Caco-2 (cell line): ENCODE data around the gene BRD7. TPM values are rescaled to one million over a fixed set of nuclear protein-coding genes. Genes with fewer than 3 reads are reported as not detected.

ENCODE experiments used
- Bru-seq: library from RNA; stranded (reverse); fragments of 400-500 nt; gene quantifications from one replicate; lab custom pipeline; 2021; lab: Mats Ljungman, UMichigan
- BruChase-seq, 2 experiments: library from RNA; stranded (reverse); fragments of 400-500 nt; gene quantifications; one replicate each; lab custom pipeline; 2021; lab: Mats Ljungman, UMichigan
- BruUV-seq: library from RNA; stranded (reverse); fragments of 400-500 nt; replicated peaks from 2 replicates; lab custom pipeline; 2021; lab: Mats Ljungman, UMichigan
- CTCF ChIA-PET: fragments of 300-600 bp; sonication (Branson Sonifier 250); formaldehyde crosslinking; loops from one replicate; lab custom pipeline; 2022; ENCODE audit warnings: antibody characterized with exemption; lab: Charles Lee
- POLR2A ChIA-PET: fragments of 300-600 bp; sonication (Branson Sonifier 250); formaldehyde crosslinking; loops from one replicate; lab custom pipeline; 2022; ENCODE audit warnings: antibody characterized with exemption; lab: Charles Lee
- DNase-seq, 2 experiments: peaks; one replicate each; pipeline versions ENCODE4 v3.0.0 to v3.0.0-alpha.2; 2020 to 2022
- H3K27me3 ChIP-seq: replicated peaks from 2 replicates; pipeline ENCODE4 v1.6.0; 2011; ENCODE audit warnings: low read length; ENCODE audit not compliant: control insufficient read depth, insufficient read depth
- H3K36me3 ChIP-seq: 2 replicates; pipeline ENCODE4 v1.5.1; 2011; ENCODE audit warnings: low read length; ENCODE audit not compliant: control insufficient read depth, insufficient read depth
- H3K4me1 ChIP-seq: fragments of 250-450 bp; sonication (Bioruptor Pico); 2 replicates; pipeline ENCODE4 v1.5.1; 2020; ENCODE audit warnings: mild to moderate bottlenecking
- H3K4me3 ChIP-seq: 2 replicates; pipeline ENCODE4 v1.5.1; 2011; ENCODE audit warnings: low read depth, mild to moderate bottlenecking, control low read depth, low read length
- H3K9me3 ChIP-seq: fragments of 250-450 bp; sonication (Bioruptor Pico); 2 replicates; pipeline ENCODE4 v1.5.1; 2020; ENCODE audit warnings: mild to moderate bottlenecking, moderate library complexity
- H3K27ac Mint-ChIP-seq: one replicate; pipeline ENCODE4 v1.8.0; 2022; ENCODE audit warnings: mixed read lengths; ENCODE audit not compliant: unreplicated experiment
- H3K27me3 Mint-ChIP-seq: one replicate; pipeline ENCODE4 v1.8.0; 2022; ENCODE audit warnings: mixed read lengths; ENCODE audit not compliant: insufficient read depth, unreplicated experiment
- H3K36me3 Mint-ChIP-seq: one replicate; pipeline ENCODE4 v1.8.0; 2022; ENCODE audit warnings: mild to moderate bottlenecking, mixed read lengths; ENCODE audit not compliant: insufficient read depth, unreplicated experiment
- H3K4me1 Mint-ChIP-seq: one replicate; pipeline ENCODE4 v1.8.0; 2022; ENCODE audit warnings: low read depth, mixed read lengths; ENCODE audit not compliant: unreplicated experiment
- H3K4me3 Mint-ChIP-seq: one replicate; pipeline ENCODE4 v1.8.0; 2022; ENCODE audit warnings: mild to moderate bottlenecking, moderate library complexity, mixed read lengths; ENCODE audit not compliant: unreplicated experiment
- H3K9me3 Mint-ChIP-seq: one replicate; pipeline ENCODE4 v1.8.0; 2022; ENCODE audit warnings: mixed read lengths; ENCODE audit not compliant: unreplicated experiment
- intact Hi-C: fragments of 100-400 bp; cut with micrococcal nuclease; formaldehyde crosslinking; loops from one replicate; pipeline ENCODE4 v1.10.0; 2022; ENCODE audit not compliant: unreplicated experiment
- long read RNA-seq: library from polyadenylated mRNA; stranded (forward); transcript quantifications from one replicate; pipeline ENCODE4 v2.0.0, GENCODE V29; 2022
- total RNA-seq: library from RNA; stranded (reverse); gene quantifications from 2 replicates; pipeline ENCODE4 v1.2.3, GENCODE V29; 2022
- TF ChIP-seq, protein P1 (sequence below), 2 experiments: fragments of 200-600 bp in 1 of 2; IDR thresholded peaks; 1 replicate in 1 of 2; 2 replicates in 1 of 2; pipeline versions ENCODE4 v1.5.1 to v1.8.0; 2011 to 2022; ENCODE audit warnings: antibody characterized with exemption in 1 of 2, control low read depth in 1 of 2, inconsistent platforms in 1 of 2, low read depth in 1 of 2, low read length in 1 of 2, mild to moderate bottlenecking in 1 of 2, moderate library complexity in 1 of 2; ENCODE audit not compliant: insufficient read depth in 1 of 2, severe bottlenecking in 1 of 2, unreplicated experiment in 1 of 2

BRD7 gene
- 147 and 170 TPM in 2 replicates for total RNA-seq
- Bru-seq, nascent RNA, result percentile 96 among the genes with signal in this experiment
- BruChase-seq, experiment 1, labeled RNA remaining after a 2-hour chase, result percentile 92 among the genes with signal in this experiment
- percentile 94 among the genes with signal in this experiment for BruChase-seq, experiment 2, labeled RNA remaining after a 6-hour chase
- long read RNA-seq, full-length matches to known transcripts, result 129 of 176 reads
- long read RNA-seq, partial matches to known transcripts, result 10 of 176 reads
- long read RNA-seq, other reads (novel, unspliced or antisense), result 37 of 176 reads

DNA sequence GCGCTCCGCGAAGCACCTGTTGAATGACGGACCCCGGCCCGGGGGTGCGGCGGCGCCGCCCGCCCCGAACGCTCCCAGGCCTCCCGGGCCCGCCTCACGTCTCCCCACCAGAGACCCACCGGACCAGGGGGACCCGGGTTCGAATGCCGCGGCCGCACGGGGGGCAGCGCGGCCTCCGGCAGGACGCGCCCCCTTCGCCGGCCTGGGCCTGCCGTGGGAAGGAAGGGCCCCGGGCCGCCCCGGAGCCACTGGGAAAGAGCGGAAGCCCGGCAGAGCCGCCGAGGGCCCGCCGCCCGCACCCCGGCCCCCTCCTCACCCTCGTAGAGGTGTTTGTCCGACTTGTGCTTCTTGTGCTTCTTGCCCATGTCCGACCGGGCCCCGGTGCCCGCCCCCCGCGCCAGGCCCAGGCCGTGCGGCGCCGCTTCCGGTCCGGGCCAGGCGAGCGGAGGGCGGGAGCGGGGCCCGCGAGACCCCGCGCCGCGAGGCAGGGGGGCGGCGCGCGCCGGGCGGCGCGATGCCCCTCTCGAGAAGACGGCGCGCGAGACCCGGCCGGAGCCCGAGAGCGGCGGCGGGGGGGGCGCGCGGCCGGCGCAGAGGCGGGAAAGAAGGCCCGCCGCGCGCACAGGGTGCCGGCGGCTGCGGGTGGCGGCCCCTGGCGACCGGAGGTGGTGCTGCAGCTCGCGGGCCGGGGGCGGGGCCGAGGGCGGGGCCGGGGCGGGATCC lies at the start of gene BRD7:
BRD7 (minus strand) TSS at position 579 of the 723 bp plus-strand sequence; CDS start at position 365, 214 bp downstream.
- ChIA-PET POLR2A (interaction anchor here (0.6 to 1.0 kb wide), 4 partner anchors 18 to 226 kb away, joined by 4 to 6 read pairs (median 4); no protein-coding TSS in a partner anchor), CTCF (interaction anchor here (0.6 to 7.5 kb wide), 14 partner anchors 8 to 438 kb away, joined by 3 to 111 read pairs (median 6); no protein-coding TSS in a partner anchor)
- H3K9me3 Mint-ChIP-seq, result no peaks in the 10 kb centered on the region

GRCh38 chr16:50416388-50416787 lies 47.6 kb upstream of the BRD7 start:
- TF ChIP-seq, protein P1, sequence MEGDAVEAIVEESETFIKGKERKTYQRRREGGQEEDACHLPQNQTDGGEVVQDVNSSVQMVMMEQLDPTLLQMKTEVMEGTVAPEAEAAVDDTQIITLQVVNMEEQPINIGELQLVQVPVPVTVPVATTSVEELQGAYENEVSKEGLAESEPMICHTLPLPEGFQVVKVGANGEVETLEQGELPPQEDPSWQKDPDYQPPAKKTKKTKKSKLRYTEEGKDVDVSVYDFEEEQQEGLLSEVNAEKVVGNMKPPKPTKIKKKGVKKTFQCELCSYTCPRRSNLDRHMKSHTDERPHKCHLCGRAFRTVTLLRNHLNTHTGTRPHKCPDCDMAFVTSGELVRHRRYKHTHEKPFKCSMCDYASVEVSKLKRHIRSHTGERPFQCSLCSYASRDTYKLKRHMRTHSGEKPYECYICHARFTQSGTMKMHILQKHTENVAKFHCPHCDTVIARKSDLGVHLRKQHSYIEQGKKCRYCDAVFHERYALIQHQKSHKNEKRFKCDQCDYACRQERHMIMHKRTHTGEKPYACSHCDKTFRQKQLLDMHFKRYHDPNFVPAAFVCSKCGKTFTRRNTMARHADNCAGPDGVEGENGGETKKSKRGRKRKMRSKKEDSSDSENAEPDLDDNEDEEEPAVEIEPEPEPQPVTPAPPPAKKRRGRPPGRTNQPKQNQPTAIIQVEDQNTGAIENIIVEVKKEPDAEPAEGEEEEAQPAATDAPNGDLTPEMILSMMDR (IDR thresholded peaks at IDR 0.05; ENCODE audit: insufficient read depth in 1 of 2, low read depth in 1 of 2, low read length in 1 of 2, severe bottlenecking in 1 of 2, unreplicated experiment in 1 of 2), result no peak
- H3K36me3 Mint-ChIP-seq, result no peaks in the 10 kb centered on the region
- H3K4me3 ChIP-seq, result no peak overlapping the region
- no peaks in the 10 kb centered on the region for H3K36me3 ChIP-seq
- no peak for DNase-seq
- POLR2A ChIA-PET, result no interaction called here
- H3K4me1 ChIP-seq, result no peaks in the 10 kb centered on the region
- H3K27me3 ChIP-seq, result no peaks in the 10 kb centered on the region
- no peaks in the 10 kb centered on the region for H3K4me1 Mint-ChIP-seq
- H3K9me3 Mint-ChIP-seq, result peaks cover 65% of the 10 kb centered on the region
- intact Hi-C loops, result no loop called here
- peaks cover 32% of the 10 kb centered on the region for H3K9me3 ChIP-seq
- no TSS peak for BruUV-seq
- no peak overlapping the region for H3K4me3 Mint-ChIP-seq
- CTCF ChIA-PET, result no interaction called here
- no peak overlapping the region for H3K27ac Mint-ChIP-seq
- peaks cover 5% of the 10 kb centered on the region for H3K27me3 Mint-ChIP-seq

More for the DNA sequence above, at the start of gene BRD7:
- H3K27me3 Mint-ChIP-seq, result no peaks in the 10 kb centered on the region
- H3K4me1 ChIP-seq, result peaks cover 20% of the 10 kb centered on the region
- H3K36me3 ChIP-seq, result no peaks in the 10 kb centered on the region; the same call in 1 of the 2 replicates
- H3K4me3 Mint-ChIP-seq, result peak within 1 kb of the TSS; percentile 90
- H3K4me1 Mint-ChIP-seq, result peaks cover 30% of the 10 kb centered on the region
- BruUV-seq, result no TSS peak
- H3K36me3 Mint-ChIP-seq, result peaks cover 34% of the 10 kb centered on the region
- peak within 1 kb of the TSS; percentile 72 for H3K27ac Mint-ChIP-seq
- DNase-seq, result peak in 1 of 2 experiments; percentile 86
- intact Hi-C loops, result no loop called here
- H3K9me3 ChIP-seq, result no peaks in the 10 kb centered on the region
- H3K4me3 ChIP-seq, result peak within 1 kb of the TSS; percentile 55
- no peaks in the 10 kb centered on the region for H3K27me3 ChIP-seq
- TF ChIP-seq, protein P1 (IDR thresholded peaks at IDR 0.05; ENCODE audit: insufficient read depth in 1 of 2, low read depth in 1 of 2, low read length in 1 of 2, severe bottlenecking in 1 of 2, unreplicated experiment in 1 of 2), result peak; percentile 43 to 69

- Histone ChIP-seq H3K36me3 (no peaks in the 10 kb centered on the region), H3K9me3 (peaks cover 29% of the 10 kb centered on the region), H3K4me1 (no peaks in the 10 kb centered on the region), H3K27me3 (no peaks in the 10 kb centered on the region), H3K4me3 (no peak overlapping the region)
- no peaks in the 10 kb centered on the region for H3K36me3 Mint-ChIP-seq
- TF ChIP-seq, protein P1 (IDR thresholded peaks at IDR 0.05; ENCODE audit: insufficient read depth in 1 of 2, low read depth in 1 of 2, low read length in 1 of 2, severe bottlenecking in 1 of 2, unreplicated experiment in 1 of 2), result no peak
- H3K27me3 Mint-ChIP-seq, result peaks cover 5% of the 10 kb centered on the region
- ChIA-PET CTCF (no interaction called here), POLR2A (no interaction called here)
- H3K9me3 Mint-ChIP-seq, result peaks cover 61% of the 10 kb centered on the region
- no peak overlapping the region for H3K27ac Mint-ChIP-seq
- no peaks in the 10 kb centered on the region for H3K4me1 Mint-ChIP-seq
- BruUV-seq, result no TSS peak
- DNase-seq, result no peak
- intact Hi-C loops, result no loop called here
- no peak overlapping the region for H3K4me3 Mint-ChIP-seq
Measured at GRCh38 chr16:50414152-50414551, 45.4 kb upstream of the BRD7 start.
